ENCODE results near the gene SLC39A5. TPM values are rescaled to one million over a fixed set of nuclear protein-coding genes. Genes with fewer than 3 reads are reported as not detected.
A peak's percentile ranks its signal among the peaks of the same experiment; 100 is the strongest.

SLC39A5 gene
- total RNA-seq, 1 experiment from 2014 or later, result not detected

- DNase-seq (ENCODE audit: low spot score), result no peak
Measured at GRCh38 chr12:56213878-56214277, 16.0 kb upstream of the SLC39A5 start.

DNA sequence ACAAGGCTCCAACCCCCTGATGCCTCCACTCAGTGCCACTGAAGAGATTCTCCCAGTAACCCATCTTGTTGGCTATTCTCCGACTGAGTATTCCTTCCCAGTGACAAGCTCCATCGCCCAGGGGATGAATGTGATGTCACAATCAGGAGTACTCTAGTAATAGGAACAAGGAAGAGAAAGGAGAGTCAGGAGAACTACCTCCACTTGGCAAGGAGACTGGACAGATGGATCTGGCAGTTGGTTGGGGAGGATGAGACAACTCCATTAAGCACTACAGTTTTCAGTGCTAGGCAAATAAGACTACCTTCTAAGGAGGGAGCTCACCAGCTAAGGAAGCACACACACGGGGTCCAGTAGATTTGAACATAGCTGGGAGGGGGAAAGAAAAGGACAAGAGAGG, 13.4 kb upstream of the SLC39A5 start:
- DNase-seq (ENCODE audit: low spot score), result no peak

- no peak for DNase-seq (ENCODE audit: low spot score)
Measured at GRCh38 chr12:56219840-56220239, 10.0 kb upstream of the SLC39A5 start.

- DNase-seq (ENCODE audit: low spot score), result peak; percentile 36
Measured at GRCh38 chr12:56220611-56221231, 9.1 kb upstream of the SLC39A5 start.

DNA sequence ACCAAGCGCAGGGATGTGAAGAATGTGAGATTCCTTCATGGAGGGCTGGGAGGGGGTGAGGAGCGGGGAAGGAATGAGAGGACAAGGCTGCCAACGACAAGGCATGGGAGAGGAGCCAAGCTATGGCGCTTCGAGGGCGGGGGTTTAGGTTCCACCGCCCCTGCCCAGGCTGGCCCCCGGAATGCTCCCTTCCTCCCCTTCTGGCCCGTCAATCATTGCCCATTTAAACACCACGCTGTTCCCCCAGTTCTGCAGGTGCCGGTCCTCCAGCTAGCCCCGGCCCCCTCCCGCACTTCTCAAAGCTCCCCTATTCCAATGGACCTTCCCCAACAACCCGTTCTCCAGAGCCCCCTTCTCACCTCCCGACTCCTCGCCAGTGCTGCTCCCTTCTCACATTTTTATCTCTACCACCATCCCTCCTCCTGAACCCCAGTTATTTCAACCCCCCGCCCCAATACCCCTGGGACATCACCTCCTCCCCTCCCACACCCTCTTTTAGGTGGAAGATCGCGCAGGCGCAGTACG, 8.6 kb upstream of the SLC39A5 start:
- peak; percentile 64 for DNase-seq (ENCODE audit: low spot score)

DNA sequence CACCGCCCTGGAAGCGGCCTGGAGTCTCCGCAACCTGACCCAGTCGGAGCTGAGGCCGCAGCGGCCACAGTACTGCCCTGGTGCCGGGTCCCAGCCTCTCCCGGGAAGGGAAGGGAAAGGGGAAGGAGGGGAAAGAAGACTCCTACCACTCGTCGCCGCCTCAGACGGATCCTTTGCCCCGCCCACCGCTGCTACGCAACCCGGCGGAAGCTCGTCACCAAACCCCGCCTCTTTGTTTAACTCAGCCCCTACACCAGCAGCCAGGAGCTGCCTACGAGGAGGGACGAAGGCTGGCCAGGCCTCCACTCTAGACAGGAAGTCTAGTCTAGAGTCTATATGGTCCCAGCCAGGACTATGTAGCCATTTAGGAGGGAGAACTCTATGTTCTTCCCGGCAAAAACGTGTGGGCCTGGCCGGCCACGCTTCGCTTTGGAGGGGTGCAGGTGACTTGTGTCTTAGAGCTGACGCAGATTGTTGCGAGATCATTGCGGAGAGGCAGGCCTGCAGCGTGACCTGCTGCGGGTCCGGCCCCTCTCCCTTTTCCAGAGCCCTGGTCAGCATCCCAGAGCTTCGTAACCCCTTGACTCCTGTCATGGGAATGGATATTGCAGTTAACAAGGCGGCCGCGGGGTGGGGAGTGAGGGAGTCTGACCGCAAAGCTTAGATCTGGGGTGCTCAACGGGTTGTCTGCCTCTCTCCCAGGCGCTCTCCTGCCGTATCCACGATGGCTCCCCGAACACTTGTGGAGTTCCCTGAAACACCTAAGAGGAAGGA, 7.9 kb upstream of the SLC39A5 start, which contains the start of gene RNF41:
Gene RNF41, minus strand, starts transcription at position 166 of the 774 bp plus-strand sequence. CDS start 7,875 bp downstream, outside the sequence.
- DNase-seq (ENCODE audit: low spot score), result peak; percentile 95

DNA sequence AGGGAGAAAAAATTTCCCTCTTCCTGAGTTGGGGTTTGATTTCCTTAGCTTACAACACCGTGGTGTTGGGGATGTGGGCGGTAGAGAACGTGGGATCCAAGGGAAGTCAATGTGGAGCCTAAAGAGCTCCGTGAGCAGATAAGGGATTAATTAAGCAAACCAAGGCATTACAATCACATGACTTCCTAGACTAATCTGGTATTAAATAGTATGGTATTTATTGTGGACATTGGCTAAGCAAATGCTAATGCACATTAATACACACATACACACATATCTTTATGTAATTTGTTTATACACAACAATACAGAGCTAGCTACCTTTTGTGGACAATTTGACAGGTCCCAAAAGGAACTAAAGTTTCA, 7.3 kb upstream of the SLC39A5 start:
- DNase-seq (ENCODE audit: low spot score), result no peak

GRCh38 chr12:56223571-56224101, 6.2 kb upstream of the SLC39A5 start:
- DNase-seq (ENCODE audit: low spot score), result no peak

DNA sequence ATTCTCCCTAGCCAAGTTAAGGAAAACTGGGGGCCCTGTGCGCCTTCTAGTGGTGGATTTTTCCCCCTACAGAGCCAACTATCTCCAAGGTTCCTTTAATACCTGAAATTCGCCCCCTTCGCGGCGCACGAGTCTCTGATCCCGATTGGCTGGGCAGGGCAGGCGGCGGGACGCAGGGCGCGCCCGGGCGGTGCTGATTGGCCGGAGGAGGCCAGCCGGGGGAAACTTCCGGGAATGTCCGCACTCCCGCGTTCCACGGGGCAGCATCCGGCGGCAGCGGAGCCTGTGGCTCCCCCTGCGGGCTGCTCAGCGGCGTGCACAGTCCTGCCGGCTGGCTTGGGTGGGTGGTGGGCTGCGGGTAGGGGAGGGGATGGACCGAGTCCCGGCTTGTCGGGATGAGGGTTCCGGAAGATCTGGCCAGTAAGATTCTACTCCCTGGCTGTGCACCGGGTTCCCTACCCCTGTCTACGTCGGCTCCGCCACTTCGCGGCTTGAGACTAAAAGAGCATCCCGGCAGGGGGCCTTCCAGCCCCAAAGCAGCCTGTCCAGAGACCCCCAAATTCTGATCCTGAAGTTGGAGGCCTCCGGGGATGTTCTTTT, 5.6 kb upstream of the SLC39A5 start, which contains the start of gene NABP2:
Gene NABP2, plus strand, starts transcription at position 241 of the 600 bp plus-strand sequence. CDS start 515 bp downstream, outside the sequence.
- DNase-seq (ENCODE audit: low spot score), result peak; percentile 95

DNA sequence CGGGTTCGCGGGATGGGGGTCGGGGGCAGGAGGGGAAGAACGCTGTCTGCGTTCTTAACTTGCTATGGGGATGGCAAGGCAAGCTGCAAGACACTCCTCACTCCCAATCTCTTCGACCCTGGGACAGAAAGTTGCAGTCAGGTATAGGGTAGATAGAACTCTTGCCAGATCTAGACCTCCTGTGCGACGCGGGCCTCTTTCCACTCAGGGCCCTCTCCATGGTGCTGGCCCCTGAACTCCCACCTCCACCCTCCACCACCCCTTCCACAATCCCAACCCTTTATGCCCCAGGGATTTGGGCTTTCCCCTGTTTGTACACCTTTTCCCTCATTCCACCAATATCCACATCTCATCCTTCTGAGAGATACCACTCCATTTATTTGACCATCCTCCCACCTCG, 4.9 kb upstream of the SLC39A5 start:
- DNase-seq (ENCODE audit: low spot score), result no peak

DNA sequence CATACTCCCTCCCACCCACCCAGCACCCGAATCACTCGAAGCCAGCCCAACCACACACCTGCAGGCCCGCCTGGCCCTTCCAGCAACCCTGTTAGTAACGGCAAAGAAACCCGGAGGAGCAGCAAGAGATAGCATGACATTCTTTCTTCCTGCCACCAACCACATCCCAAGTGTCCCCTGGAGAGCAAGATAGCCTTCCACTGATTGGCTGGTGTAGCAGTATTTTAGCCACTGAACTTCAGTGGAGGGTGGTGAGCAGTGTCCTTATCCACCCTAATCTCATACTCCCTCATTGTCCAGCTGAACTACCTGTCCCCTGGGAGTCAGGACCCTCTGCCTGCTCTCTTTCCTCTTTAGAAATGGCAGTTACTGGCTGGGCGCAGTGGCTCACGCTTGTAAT, 769 bp upstream of the SLC39A5 start:
- DNase-seq (ENCODE audit: low spot score), result no peak

DNA sequence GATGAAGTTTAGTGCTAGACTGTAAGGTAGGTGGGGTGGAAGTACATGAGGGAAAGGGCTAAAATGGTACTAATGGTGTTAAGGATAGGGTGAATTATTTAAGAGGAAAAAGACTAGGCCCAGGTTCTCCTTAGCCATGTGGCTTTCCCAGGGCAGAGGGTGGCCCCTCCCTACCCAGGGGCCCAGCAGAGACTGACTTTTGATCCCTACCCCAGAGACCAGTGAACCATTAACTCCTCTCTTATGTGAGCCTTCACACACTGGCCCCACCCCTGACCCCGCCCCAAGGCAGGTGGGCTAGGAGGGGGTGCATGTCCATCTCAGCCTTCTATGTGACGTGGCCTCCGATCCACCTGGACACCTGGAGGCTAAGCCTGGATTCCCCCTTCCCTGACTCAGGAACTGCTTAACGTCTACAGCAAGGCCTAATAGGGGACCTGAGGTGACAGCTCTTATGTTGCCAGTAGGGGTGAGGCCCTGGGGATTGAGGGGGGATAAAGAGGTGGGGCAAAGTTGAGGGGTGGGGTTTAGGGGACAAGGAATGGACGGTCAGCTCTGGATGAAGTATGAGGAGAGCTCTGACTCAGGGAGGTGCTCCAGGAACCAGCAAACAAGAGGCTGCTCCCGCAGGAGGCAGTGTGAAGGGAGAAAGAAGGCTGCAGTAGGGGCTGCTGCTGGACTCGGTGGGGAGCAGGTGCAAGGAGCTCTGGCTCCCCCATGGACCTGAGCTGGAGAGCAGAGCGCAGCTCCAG, 757 bp downstream of the SLC39A5 start:
- DNase-seq (ENCODE audit: low spot score), result no peak

DNA sequence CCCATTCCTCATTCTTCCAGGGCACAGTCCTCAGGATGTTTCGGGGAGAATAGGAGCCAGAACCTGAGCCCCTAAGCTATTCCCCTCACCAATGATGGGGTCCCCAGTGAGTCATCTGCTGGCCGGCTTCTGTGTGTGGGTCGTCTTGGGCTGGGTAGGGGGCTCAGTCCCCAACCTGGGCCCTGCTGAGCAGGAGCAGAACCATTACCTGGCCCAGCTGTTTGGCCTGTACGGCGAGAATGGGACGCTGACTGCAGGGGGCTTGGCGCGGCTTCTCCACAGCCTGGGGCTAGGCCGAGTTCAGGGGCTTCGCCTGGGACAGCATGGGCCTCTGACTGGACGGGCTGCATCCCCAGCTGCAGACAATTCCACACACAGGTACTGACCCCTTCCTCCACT, 1.3 kb downstream of the SLC39A5 start:
- DNase-seq (ENCODE audit: low spot score), result no peak

DNA sequence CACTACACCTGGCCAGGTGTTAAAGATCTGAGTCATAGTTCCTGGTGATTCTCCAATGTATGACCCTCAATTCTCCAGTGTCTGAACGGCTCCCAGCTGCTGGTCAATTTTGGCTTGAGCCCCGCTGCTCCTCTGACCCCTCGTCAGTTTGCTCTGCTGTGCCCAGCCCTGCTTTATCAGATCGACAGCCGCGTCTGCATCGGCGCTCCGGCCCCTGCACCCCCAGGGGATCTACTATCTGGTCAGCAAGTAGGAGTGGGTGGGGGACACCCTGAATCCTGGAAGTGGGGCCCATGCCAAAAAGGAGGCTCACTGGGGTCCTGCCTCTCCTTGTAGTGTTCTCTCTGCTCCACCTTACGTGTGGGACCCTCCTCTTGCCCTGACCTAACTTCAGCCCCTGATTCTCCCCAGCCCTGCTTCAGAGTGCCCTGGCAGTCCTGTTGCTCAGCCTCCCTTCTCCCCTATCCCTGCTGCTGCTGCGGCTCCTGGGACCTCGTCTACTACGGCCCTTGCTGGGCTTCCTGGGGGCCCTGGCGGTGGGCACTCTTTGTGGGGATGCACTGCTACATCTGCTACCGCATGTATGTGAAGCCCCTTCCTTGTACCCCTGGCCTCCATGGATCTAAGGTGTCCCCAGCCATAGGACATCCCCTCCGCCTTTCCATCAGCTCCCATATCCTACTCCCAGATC, 5.0 kb downstream of the SLC39A5 start:
- no peak for DNase-seq (ENCODE audit: low spot score)

- DNase-seq (ENCODE audit: low spot score), result no peak
Measured at GRCh38 chr12:56236091-56236490, 6.2 kb downstream of the SLC39A5 start.

DNA sequence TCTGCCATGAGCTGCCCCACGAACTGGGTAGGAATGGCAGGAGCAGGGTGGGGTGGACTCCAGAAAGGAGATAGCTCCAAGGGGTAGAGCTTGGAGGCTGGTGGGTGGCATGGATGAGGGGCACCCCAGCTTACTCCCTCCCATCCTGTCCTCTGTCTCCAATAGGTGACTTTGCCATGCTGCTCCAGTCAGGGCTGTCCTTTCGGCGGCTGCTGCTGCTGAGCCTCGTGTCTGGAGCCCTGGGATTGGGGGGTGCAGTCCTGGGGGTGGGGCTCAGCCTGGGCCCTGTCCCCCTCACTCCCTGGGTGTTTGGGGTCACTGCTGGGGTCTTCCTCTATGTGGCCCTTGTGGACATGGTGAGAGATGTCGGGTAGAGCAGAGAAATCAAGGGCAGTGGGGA, 7.1 kb downstream of the SLC39A5 start:
- DNase-seq (ENCODE audit: low spot score), result no peak

DNA sequence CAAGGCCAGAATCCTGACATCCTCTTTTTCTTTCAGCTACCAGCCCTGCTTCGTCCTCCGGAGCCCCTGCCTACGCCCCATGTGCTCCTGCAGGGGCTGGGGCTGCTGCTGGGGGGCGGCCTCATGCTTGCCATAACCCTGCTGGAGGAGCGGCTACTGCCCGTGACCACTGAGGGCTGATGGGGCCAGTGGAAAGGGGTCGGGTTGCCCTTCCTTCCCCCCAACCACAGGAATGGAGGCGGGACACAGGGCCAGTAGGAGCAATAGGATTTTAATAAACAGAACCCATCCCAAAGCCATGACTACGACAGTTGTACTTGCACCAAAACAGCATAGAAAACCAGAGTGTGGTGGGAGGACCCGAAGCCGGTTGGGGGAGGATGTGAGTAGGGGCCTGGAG, 7.7 kb downstream of the SLC39A5 start:
- no peak for DNase-seq (ENCODE audit: low spot score)

GRCh38 chr12:56241424-56242303, 11.8 kb downstream of the SLC39A5 start:
- DNase-seq (ENCODE audit: low spot score), result no peak

DNA sequence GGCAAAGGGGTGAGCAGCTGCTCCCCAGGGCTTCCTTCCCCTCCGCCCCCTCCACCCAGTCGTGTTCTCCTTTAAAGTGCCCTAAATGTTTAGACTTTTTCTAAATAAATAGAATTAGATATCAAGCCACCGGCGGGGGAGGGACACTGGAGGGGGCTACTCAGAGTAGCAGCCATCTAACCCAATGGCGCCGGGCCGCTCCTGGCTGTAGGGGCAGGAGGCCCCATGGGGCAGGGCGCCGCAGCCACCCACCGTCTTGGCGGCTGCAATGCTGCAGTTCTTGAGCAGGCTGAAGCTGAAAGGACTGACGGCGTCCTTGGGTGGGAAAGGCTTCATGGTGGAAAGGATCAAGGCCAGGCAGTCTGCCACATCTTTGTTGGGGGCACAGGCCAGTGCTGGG, 13.1 kb downstream of the SLC39A5 start:
- no peak for DNase-seq (ENCODE audit: low spot score)

- DNase-seq (ENCODE audit: low spot score), result no peak
Measured at GRCh38 chr12:56243731-56244181, 13.9 kb downstream of the SLC39A5 start.
